ENCODE measurements around the gene GFI1B. TPM values are rescaled to one million over a fixed set of nuclear protein-coding genes. Genes with fewer than 3 reads are reported as not detected.

The GFI1B gene
- total RNA-seq: under 0.01 TPM in 1 of 2 replicates, not detected in the other

DNA sequence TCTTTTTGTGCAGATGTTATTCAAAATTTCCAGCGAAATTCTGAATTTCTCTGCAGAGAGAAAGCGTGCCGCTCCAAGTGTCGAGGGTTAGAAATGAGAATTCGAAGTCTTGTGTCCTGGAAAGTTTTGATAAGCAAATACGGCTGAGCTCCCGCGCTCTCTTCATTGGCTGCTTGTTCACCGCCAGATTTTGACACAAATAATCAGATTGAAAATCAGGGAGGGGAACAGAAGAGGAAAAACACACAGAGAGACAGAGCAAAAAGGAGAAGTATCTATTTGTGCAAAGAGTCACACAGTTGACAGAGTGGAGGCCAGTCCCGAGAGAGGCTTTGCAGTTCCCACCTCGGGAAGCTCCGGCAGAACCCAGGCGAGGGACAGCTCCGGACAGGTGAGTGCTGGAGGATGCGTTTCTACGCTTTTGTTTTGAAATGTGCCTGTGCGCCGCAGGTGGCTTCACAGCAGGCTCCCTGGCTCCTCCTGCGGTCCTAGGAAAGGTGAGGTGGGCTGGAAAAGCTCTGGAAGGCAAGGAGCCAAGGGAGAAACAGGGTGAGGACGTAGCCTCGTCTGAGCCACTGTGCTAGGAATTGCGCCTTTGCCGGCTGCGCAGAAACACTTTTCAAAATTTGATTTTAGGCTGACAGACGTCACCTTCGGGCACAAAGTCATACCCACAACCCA, at the start of gene GFI1B:
Gene GFI1B, plus strand, starts transcription at position 244 of the 681 bp plus-strand sequence. CDS start 7,985 bp downstream, outside the sequence.
- H3K4me2 ChIP-seq (ENCODE audit: insufficient read depth, low read length): peak within 1 kb of the TSS; percentile 39
- DNase-seq (ENCODE audit: insufficient read length, low spot score, missing footprints): no peak
- peaks cover 41% of the 10 kb centered on the region for H3K27me3 ChIP-seq (ENCODE audit: insufficient read depth, low read length)
- H3K79me2 ChIP-seq (ENCODE audit: insufficient read depth, low read length): no peaks in the 10 kb centered on the region
- TF ChIP-seq, protein P1, sequence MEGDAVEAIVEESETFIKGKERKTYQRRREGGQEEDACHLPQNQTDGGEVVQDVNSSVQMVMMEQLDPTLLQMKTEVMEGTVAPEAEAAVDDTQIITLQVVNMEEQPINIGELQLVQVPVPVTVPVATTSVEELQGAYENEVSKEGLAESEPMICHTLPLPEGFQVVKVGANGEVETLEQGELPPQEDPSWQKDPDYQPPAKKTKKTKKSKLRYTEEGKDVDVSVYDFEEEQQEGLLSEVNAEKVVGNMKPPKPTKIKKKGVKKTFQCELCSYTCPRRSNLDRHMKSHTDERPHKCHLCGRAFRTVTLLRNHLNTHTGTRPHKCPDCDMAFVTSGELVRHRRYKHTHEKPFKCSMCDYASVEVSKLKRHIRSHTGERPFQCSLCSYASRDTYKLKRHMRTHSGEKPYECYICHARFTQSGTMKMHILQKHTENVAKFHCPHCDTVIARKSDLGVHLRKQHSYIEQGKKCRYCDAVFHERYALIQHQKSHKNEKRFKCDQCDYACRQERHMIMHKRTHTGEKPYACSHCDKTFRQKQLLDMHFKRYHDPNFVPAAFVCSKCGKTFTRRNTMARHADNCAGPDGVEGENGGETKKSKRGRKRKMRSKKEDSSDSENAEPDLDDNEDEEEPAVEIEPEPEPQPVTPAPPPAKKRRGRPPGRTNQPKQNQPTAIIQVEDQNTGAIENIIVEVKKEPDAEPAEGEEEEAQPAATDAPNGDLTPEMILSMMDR (IDR thresholded peaks at IDR 0.05; ENCODE audit: extremely low read depth, low read depth, low read length): no peak
- H3K4me3 ChIP-seq (ENCODE audit: insufficient read depth, low read length): no peak within 1 kb of the TSS
- no peaks in the 10 kb centered on the region for H3K4me1 ChIP-seq (ENCODE audit: insufficient read depth, low read length)
- no peak within 1 kb of the TSS for H2AFZ ChIP-seq (ENCODE audit: low read length)
- H4K20me1 ChIP-seq (ENCODE audit: insufficient read depth, low read length): no peaks in the 10 kb centered on the region
- H3K36me3 ChIP-seq (ENCODE audit: insufficient read depth, low read length): no peaks in the 10 kb centered on the region
- H3K27ac ChIP-seq (ENCODE audit: low read depth, low read length): no peak within 1 kb of the TSS
- H3K9me3 ChIP-seq (ENCODE audit: low read depth, low read length): no peaks in the 10 kb centered on the region

DNA sequence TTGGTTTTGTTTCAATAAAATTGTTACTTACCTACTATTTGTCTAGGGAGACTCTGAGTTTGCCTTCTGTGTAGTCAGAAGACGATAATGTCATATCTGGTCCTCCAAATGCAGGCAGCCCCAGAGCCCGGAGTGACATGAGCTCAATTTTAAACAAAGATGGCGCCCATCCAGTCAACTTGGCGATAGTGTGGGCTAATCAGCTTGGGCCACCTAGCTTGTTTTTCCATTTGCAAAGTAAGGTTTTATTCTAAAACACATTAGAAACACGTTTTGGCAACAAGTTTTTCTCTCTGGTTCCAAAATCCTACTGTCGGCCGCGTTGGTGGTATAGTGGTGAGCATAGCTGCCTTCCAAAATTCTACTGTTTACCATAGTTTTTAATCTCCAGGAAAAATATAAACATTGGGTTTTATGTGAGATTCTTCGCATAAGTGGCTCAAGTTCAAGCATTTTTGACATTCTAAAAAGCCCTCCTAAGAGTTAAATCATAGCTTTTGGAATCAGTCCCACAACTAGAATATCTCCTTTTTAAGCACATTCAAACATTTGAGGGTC, 47.2 kb upstream of the GFI1B start:
- Histone ChIP-seq H3K9me3 (ENCODE audit: low read depth, low read length) (no peaks in the 10 kb centered on the region), H4K20me1 (ENCODE audit: insufficient read depth, low read length) (peaks cover 16% of the 10 kb centered on the region), H3K27ac (ENCODE audit: low read depth, low read length) (no peak overlapping the region), H3K27me3 (ENCODE audit: insufficient read depth, low read length) (no peaks in the 10 kb centered on the region), H3K4me3 (ENCODE audit: insufficient read depth, low read length) (no peak overlapping the region), H3K4me1 (ENCODE audit: insufficient read depth, low read length) (no peaks in the 10 kb centered on the region), H2AFZ (ENCODE audit: low read length) (no peak overlapping the region), H3K79me2 (ENCODE audit: insufficient read depth, low read length) (peaks cover 37% of the 10 kb centered on the region), H3K36me3 (ENCODE audit: insufficient read depth, low read length) (peaks cover 23% of the 10 kb centered on the region), H3K4me2 (ENCODE audit: insufficient read depth, low read length) (no peak overlapping the region)
- DNase-seq (ENCODE audit: insufficient read length, low spot score, missing footprints): no peak
- TF ChIP-seq, protein P1 (IDR thresholded peaks at IDR 0.05; ENCODE audit: extremely low read depth, low read depth, low read length): no peak

DNA sequence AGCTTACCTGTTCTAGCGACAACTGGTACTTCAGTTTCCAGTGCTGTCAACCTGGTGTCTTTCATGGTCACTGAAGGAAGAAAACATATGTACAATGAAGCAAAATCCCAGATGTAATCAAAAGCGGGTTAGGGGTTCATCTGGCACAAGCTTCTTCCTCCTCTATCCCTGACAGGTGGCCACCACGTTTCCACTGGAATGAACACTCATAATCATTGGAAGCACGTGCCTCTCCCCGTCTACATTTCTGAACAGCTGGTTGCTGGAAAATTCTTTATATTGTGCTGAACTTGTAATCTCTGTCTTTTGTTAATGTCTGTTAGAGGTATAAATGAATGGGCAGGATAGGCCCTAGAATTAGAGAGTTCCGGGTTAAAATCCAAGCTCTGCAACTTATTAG, 43.5 kb upstream of the GFI1B start:
- H4K20me1 ChIP-seq (ENCODE audit: insufficient read depth, low read length): peaks cover 41% of the 10 kb centered on the region
- no peak overlapping the region for H3K4me2 ChIP-seq (ENCODE audit: insufficient read depth, low read length)
- H3K27ac ChIP-seq (ENCODE audit: low read depth, low read length): no peak overlapping the region
- no peak overlapping the region for H3K4me3 ChIP-seq (ENCODE audit: insufficient read depth, low read length)
- no peak for DNase-seq (ENCODE audit: insufficient read length, low spot score, missing footprints)
- H2AFZ ChIP-seq (ENCODE audit: low read length): no peak overlapping the region
- peaks cover 11% of the 10 kb centered on the region for H3K36me3 ChIP-seq (ENCODE audit: insufficient read depth, low read length)
- no peaks in the 10 kb centered on the region for H3K27me3 ChIP-seq (ENCODE audit: insufficient read depth, low read length)
- peaks cover 72% of the 10 kb centered on the region for H3K79me2 ChIP-seq (ENCODE audit: insufficient read depth, low read length)
- no peaks in the 10 kb centered on the region for H3K9me3 ChIP-seq (ENCODE audit: low read depth, low read length)
- TF ChIP-seq, protein P1 (IDR thresholded peaks at IDR 0.05; ENCODE audit: extremely low read depth, low read depth, low read length): no peak
- H3K4me1 ChIP-seq (ENCODE audit: insufficient read depth, low read length): no peaks in the 10 kb centered on the region

DNA sequence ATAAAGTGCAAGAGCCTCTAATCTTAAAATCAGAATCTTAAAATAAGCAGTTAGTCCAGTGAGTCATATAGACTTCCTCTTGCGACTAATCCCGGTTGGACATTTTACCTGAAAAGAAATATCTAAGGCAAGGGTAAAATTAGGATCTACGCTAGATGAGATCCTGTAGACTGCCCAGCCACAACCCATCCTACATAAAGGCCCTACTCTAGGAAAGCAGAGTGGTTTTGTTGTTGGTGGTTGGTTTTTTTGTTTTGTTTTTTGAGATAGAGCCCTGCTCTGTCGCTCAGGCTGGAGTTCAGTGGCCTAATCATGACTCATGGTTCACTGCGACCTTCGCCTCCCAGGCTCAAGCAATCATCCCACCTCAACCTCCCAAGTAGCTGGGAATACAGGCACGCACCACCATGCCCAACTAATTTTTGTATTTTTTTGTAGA, 41.0 kb upstream of the GFI1B start:
- no peaks in the 10 kb centered on the region for H3K9me3 ChIP-seq (ENCODE audit: low read depth, low read length)
- H3K27me3 ChIP-seq (ENCODE audit: insufficient read depth, low read length): no peaks in the 10 kb centered on the region
- no peak overlapping the region for H3K27ac ChIP-seq (ENCODE audit: low read depth, low read length)
- H4K20me1 ChIP-seq (ENCODE audit: insufficient read depth, low read length): peaks cover 51% of the 10 kb centered on the region
- H3K4me3 ChIP-seq (ENCODE audit: insufficient read depth, low read length): no peak overlapping the region
- H2AFZ ChIP-seq (ENCODE audit: low read length): no peak overlapping the region
- peaks cover 11% of the 10 kb centered on the region for H3K36me3 ChIP-seq (ENCODE audit: insufficient read depth, low read length)
- H3K4me2 ChIP-seq (ENCODE audit: insufficient read depth, low read length): no peak overlapping the region
- peak; percentile 80 for DNase-seq (ENCODE audit: insufficient read length, low spot score, missing footprints)
- TF ChIP-seq, protein P1 (IDR thresholded peaks at IDR 0.05; ENCODE audit: extremely low read depth, low read depth, low read length): no peak
- H3K79me2 ChIP-seq (ENCODE audit: insufficient read depth, low read length): peaks cover 91% of the 10 kb centered on the region
- H3K4me1 ChIP-seq (ENCODE audit: insufficient read depth, low read length): peaks cover 5% of the 10 kb centered on the region

Data from osteoblast (primary cell).